ENCODE measurements around the gene APLP2.

The APLP2 gene

GRCh38 chr11:130150790-130151189 lies 81.1 kb downstream of the APLP2 start:
- peak; percentile 51 for DNase-seq (ENCODE audit: low spot score)
- TF ChIP-seq CTCF (IDR thresholded peaks at IDR 0.05; ENCODE audit: borderline replicate concordance, control extremely low read depth, extremely low read depth, insufficient read depth, missing control alignments): no peak
- in situ Hi-C loops (cut with MboI; ENCODE audit: low sequenced_read_pairs, unreplicated experiment): no loop called here

GRCh38 chr11:130151196-130151595 lies 81.5 kb downstream of the APLP2 start:
- peak; percentile 47 for DNase-seq (ENCODE audit: low spot score)
- in situ Hi-C loops (cut with MboI; ENCODE audit: low sequenced_read_pairs, unreplicated experiment): no loop called here

GRCh38 chr11:130156108-130157022 lies 86.7 kb downstream of the APLP2 start:
- no peak for TF ChIP-seq CTCF (IDR thresholded peaks at IDR 0.05; ENCODE audit: borderline replicate concordance, control extremely low read depth, extremely low read depth, insufficient read depth, missing control alignments)
- in situ Hi-C loops (cut with MboI; ENCODE audit: low sequenced_read_pairs, unreplicated experiment): no loop called here
- no peak for DNase-seq (ENCODE audit: low spot score)

More at GRCh38 chr11:130151196-130151595, 81.5 kb downstream of the APLP2 start:
- TF ChIP-seq CTCF (IDR thresholded peaks at IDR 0.05; ENCODE audit: borderline replicate concordance, control extremely low read depth, extremely low read depth, insufficient read depth, missing control alignments): no peak

DNA sequence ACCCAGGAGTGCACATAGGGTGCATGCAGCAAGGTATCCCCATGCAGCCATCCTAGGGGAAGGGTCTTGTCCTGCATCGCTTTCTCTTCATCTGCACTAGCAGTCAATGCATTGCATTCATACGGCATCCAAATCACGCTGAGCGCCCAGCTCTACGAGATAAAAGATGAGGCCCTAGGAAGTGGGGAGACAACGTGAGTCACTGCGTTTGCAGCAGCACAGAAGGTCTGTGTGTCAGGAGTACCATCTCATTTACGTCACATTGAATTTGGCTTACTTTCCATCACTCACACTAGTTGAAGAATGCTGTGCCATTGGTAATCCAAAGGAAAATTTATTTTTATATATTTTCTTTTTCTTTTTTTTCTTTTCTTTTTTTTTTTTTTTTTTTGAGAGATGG lies 87.4 kb downstream of the APLP2 start:
- in situ Hi-C loops (cut with MboI; ENCODE audit: low sequenced_read_pairs, unreplicated experiment): no loop called here
- no peak for TF ChIP-seq CTCF (IDR thresholded peaks at IDR 0.05; ENCODE audit: borderline replicate concordance, control extremely low read depth, extremely low read depth, insufficient read depth, missing control alignments)
- no peak for DNase-seq (ENCODE audit: low spot score)

DNA sequence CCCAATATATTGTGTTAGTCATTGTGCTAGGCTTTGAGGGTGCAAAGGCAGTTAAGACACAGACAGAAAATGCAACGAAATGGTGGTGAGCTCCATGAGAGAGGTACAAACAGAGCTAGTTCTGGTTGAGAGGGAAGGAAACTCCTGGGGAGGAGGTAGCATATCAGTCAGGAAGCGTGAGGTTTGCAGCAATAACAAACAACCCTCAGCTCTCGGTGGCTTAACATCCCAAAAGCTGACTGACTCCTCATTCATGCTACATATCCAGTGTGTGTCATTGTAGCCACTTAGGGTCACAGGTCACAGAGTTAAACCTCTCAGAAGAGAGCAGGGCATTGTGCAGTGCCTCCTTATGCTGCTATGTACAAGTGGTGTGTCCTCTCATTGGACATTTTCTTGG lies 88.1 kb downstream of the APLP2 start:
- in situ Hi-C loops (cut with MboI; ENCODE audit: low sequenced_read_pairs, unreplicated experiment): no loop called here
- no peak for DNase-seq (ENCODE audit: low spot score)
- no peak for TF ChIP-seq CTCF (IDR thresholded peaks at IDR 0.05; ENCODE audit: borderline replicate concordance, control extremely low read depth, extremely low read depth, insufficient read depth, missing control alignments)

- DNase-seq (ENCODE audit: low spot score): no peak
- TF ChIP-seq CTCF (IDR thresholded peaks at IDR 0.05; ENCODE audit: borderline replicate concordance, control extremely low read depth, extremely low read depth, insufficient read depth, missing control alignments): no peak
These were observed 89.4 kb downstream of the APLP2 start for GRCh38 chr11:130159139-130159538.

More at GRCh38 chr11:130159139-130159538, 89.4 kb downstream of the APLP2 start:
- in situ Hi-C loops (cut with MboI; ENCODE audit: low sequenced_read_pairs, unreplicated experiment): no loop called here

Data from GM13976 (cell line).